ENCODE measurements around the gene CCNDBP1.

GRCh38 chr15:43168192-43169107 is 16.8 kb upstream of the CCNDBP1 start:
- TF ChIP-seq CTCF (IDR thresholded peaks at IDR 0.05) (no peak), EP300 (IDR thresholded peaks at IDR 0.05) (no peak), POLR2A (IDR thresholded peaks at IDR 0.05; ENCODE audit: low read depth) (no peak), POLR2AphosphoS5 (IDR thresholded peaks at IDR 0.05) (no peak)
